HFFc6 (cell line): ENCODE measurements around the gene SYNGR4. TPM values are rescaled to one million over a fixed set of nuclear protein-coding genes. Genes with fewer than 3 reads are reported as not detected.
"Not testable (repeated sequence)": the region's sequence is repeated elsewhere in the genome, so short reads cannot be mapped to it uniquely, and the experiment has no call there.

Source experiments
- DNase-seq: peaks from one replicate; pipeline ENCODE4 v3.0.0-alpha.2; 2018
- H3K27ac Mint-ChIP-seq: 2 replicates; pipeline ENCODE4 v1.8.0; 2020; ENCODE audit warnings: mild to moderate bottlenecking, mixed read lengths
- H3K27me3 Mint-ChIP-seq: 2 replicates; pipeline ENCODE4 v1.8.0; 2021; ENCODE audit warnings: mild to moderate bottlenecking, moderate library complexity, mixed read lengths; ENCODE audit not compliant: insufficient read depth
- H3K36me3 Mint-ChIP-seq: 2 replicates; pipeline ENCODE4 v1.8.0; 2021; ENCODE audit warnings: low read depth, mixed read lengths
- H3K4me1 Mint-ChIP-seq: 2 replicates; pipeline ENCODE4 v1.8.0; 2020; ENCODE audit warnings: low read depth, mixed read lengths
- H3K4me3 Mint-ChIP-seq: 2 replicates; pipeline ENCODE4 v1.8.0; 2020; ENCODE audit warnings: mild to moderate bottlenecking, moderate library complexity, mixed read lengths
- H3K9me3 Mint-ChIP-seq: 2 replicates; pipeline ENCODE4 v1.8.0; 2020; ENCODE audit warnings: mild to moderate bottlenecking, mixed read lengths
- CTCF ChIP-seq: fragments of 200-600 bp; sonication (generic); IDR thresholded peaks from 2 replicates; pipeline ENCODE4 v1.5.0; 2021; ENCODE audit warnings: antibody characterized with exemption, mild to moderate bottlenecking
- total RNA-seq, 6 experiments: library from RNA; stranded (reverse); fragmentation: NEBNext Ultra II Directional; extraction: Animal tissue kit (Norgen Biotek cat#: 25700); gene quantifications; 2 replicates in 1 of 6; 3 replicates in 5 of 6; pipeline ENCODE4 v1.2.3, GENCODE V29; 2021

SYNGR4 gene
- total RNA-seq, 6 experiments from 2014 or later: not detected

- Mint-ChIP-seq H3K4me3 (no peak overlapping the region), H3K9me3 (no peaks in the 10 kb centered on the region), H3K27me3 (peaks cover 11% of the 10 kb centered on the region), H3K4me1 (0 out of 2 replicates have a peak, but pooled peaks cover 6% of the 10 kb centered on the region), H3K27ac (no peak overlapping the region), H3K36me3 (no peaks in the 10 kb centered on the region)
- TF ChIP-seq CTCF: no peak
- DNase-seq: no peak
Observed at GRCh38 chr19:48370955-48371354, 6.8 kb downstream of the SYNGR4 start.

- H3K36me3 Mint-ChIP-seq: no peaks in the 10 kb centered on the region
- peaks cover 11% of the 10 kb centered on the region for H3K27me3 Mint-ChIP-seq
- H3K4me3 Mint-ChIP-seq: no peak overlapping the region
- TF ChIP-seq CTCF: no peak
- H3K4me1 Mint-ChIP-seq: 0 out of 2 replicates have a peak, but pooled peaks cover 6% of the 10 kb centered on the region
- H3K9me3 Mint-ChIP-seq: no peaks in the 10 kb centered on the region
- no peak overlapping the region for H3K27ac Mint-ChIP-seq
- DNase-seq: no peak
Observed at GRCh38 chr19:48371367-48371766, 7.2 kb downstream of the SYNGR4 start.

GRCh38 chr19:48371771-48372170, 7.6 kb downstream of the SYNGR4 start:
- H3K4me1 Mint-ChIP-seq, H3K4me3 Mint-ChIP-seq, H3K27ac Mint-ChIP-seq, H3K9me3 Mint-ChIP-seq, H3K36me3 Mint-ChIP-seq, DNase-seq: not testable (repeated sequence)
- H3K27me3 Mint-ChIP-seq: peaks cover 11% of the 10 kb centered on the region

- no peak for DNase-seq
- TF ChIP-seq CTCF: no peak
- no peak overlapping the region for H3K4me3 Mint-ChIP-seq
- H3K36me3 Mint-ChIP-seq: no peaks in the 10 kb centered on the region
- H3K27ac Mint-ChIP-seq: no peak overlapping the region
- H3K4me1 Mint-ChIP-seq: 0 out of 2 replicates have a peak, but pooled peaks cover 6% of the 10 kb centered on the region
- peaks cover 11% of the 10 kb centered on the region for H3K27me3 Mint-ChIP-seq
- no peaks in the 10 kb centered on the region for H3K9me3 Mint-ChIP-seq
Observed at GRCh38 chr19:48372904-48373303, 8.7 kb downstream of the SYNGR4 start.

- H3K9me3 Mint-ChIP-seq: no peaks in the 10 kb centered on the region
- no peaks in the 10 kb centered on the region for H3K36me3 Mint-ChIP-seq
- 0 out of 2 replicates have a peak, but pooled peaks cover 6% of the 10 kb centered on the region for H3K4me1 Mint-ChIP-seq
- H3K4me3 Mint-ChIP-seq: no peak overlapping the region
- TF ChIP-seq CTCF: no peak
- H3K27ac Mint-ChIP-seq: no peak overlapping the region; the same call in 1 of the 2 replicates
- DNase-seq: no peak
- H3K27me3 Mint-ChIP-seq: peaks cover 11% of the 10 kb centered on the region
Observed at GRCh38 chr19:48373567-48373966, 9.4 kb downstream of the SYNGR4 start.

- Mint-ChIP-seq H3K4me3 (no peak overlapping the region), H3K27me3 (no peaks in the 10 kb centered on the region; the same call in 1 of the 2 replicates)
Observed at GRCh38 chr19:48378194-48378570, 14.0 kb downstream of the SYNGR4 start.

More at GRCh38 chr19:48378194-48378570, 14.0 kb downstream of the SYNGR4 start:
- TF ChIP-seq CTCF: no peak
- no peaks in the 10 kb centered on the region for H3K9me3 Mint-ChIP-seq
- no peak for DNase-seq
- H3K27ac Mint-ChIP-seq: no peak overlapping the region
- H3K36me3 Mint-ChIP-seq: peaks cover 18% of the 10 kb centered on the region
- no peaks in the 10 kb centered on the region for H3K4me1 Mint-ChIP-seq
